Loucy (cell line): Measurements from ENCODE around the gene RXRA.

ENCODE experiments used
- EZH2phosphoT487 ChIP-seq: fragments of 200-600 bp; IDR thresholded peaks from 2 replicates; pipeline ENCODE4 v1.6.1; 2018; ENCODE audit warnings: antibody characterized with exemption, mild to moderate bottlenecking, moderate library complexity, borderline replicate concordance
- TF ChIP-seq, protein P1 (sequence below): fragments of 200-600 bp; sonication (generic); conservative IDR thresholded peaks from 2 replicates; pipeline ENCODE4 v1.5.1; 2014; ENCODE audit warnings: mild to moderate bottlenecking, antibody characterized with exemption, low read length

DNA sequence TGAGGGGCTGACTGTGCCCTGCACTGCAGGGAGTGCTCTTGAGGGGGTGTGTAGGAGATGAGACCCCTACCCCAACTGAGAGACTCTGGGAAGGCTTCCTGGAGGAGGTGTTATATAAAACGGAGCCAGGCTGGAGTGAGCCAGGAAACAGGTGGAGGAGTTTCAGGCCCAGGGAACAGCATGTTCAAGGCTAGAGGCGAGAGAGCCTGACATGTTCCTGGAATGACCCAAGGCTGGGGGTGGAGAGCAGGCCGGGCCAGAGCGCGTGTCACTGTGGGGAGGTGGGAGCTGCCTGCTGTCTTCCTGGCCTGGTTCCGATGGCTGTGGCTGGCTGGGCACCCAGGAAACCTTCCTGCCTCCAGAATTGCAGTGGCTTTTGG is 48.7 kb downstream of the RXRA start:
- TF ChIP-seq, protein P1, sequence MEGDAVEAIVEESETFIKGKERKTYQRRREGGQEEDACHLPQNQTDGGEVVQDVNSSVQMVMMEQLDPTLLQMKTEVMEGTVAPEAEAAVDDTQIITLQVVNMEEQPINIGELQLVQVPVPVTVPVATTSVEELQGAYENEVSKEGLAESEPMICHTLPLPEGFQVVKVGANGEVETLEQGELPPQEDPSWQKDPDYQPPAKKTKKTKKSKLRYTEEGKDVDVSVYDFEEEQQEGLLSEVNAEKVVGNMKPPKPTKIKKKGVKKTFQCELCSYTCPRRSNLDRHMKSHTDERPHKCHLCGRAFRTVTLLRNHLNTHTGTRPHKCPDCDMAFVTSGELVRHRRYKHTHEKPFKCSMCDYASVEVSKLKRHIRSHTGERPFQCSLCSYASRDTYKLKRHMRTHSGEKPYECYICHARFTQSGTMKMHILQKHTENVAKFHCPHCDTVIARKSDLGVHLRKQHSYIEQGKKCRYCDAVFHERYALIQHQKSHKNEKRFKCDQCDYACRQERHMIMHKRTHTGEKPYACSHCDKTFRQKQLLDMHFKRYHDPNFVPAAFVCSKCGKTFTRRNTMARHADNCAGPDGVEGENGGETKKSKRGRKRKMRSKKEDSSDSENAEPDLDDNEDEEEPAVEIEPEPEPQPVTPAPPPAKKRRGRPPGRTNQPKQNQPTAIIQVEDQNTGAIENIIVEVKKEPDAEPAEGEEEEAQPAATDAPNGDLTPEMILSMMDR: no peak
- TF ChIP-seq EZH2phosphoT487: no peak
